GM18505 (cell line): ENCODE data around the gene ADAMTS18.
"Not testable (repeated sequence)": the region's sequence is repeated elsewhere in the genome, so short reads cannot be mapped to it uniquely, and the experiment has no call there.

Experiments used
- ATAC-seq: cut with Tn5 transposase; IDR thresholded peaks from one replicate; pipeline ENCODE4 v1.9.1; 2021; ENCODE audit not compliant: unreplicated experiment
- POLR2A ChIP-seq: IDR thresholded peaks from 4 replicates; pipeline ENCODE4 v1.6.1; 2011; ENCODE audit warnings: borderline replicate concordance; ENCODE audit not compliant: insufficient read depth, insufficient read length; ENCODE audit errors: extremely low read depth

ADAMTS18 gene

DNA sequence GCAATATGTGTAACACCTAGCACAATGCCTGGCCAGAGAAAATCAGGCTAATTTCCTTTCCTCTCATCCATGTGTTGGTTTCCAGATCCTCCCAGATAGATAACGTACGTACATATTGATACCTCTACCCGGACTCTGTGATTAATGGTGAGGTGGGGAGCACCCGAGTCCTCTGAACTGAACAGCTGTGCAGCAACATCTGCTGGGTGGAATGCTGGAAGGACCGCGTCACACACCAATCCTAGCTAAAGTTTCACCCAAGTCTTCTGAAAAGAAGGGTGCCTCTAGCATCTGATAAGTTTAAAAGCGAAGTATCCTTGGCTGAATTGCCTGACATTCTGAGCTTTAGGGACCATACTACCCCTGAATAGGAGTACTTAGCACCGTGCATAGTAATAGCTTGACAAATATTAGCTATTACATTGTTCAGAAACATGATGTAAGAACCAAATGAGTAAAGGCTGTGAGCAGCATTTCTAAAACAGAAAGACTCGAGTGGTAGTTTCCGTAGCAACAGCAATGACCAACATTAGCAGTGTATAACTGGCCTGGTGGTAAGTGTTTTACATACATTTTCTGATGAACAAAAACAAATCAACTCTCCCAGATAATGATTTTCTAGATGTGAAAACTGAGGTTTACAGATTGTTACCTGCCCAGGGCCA, 144.3 kb downstream of the ADAMTS18 start:
- no peak for ATAC-seq
- no peak for TF ChIP-seq POLR2A

DNA sequence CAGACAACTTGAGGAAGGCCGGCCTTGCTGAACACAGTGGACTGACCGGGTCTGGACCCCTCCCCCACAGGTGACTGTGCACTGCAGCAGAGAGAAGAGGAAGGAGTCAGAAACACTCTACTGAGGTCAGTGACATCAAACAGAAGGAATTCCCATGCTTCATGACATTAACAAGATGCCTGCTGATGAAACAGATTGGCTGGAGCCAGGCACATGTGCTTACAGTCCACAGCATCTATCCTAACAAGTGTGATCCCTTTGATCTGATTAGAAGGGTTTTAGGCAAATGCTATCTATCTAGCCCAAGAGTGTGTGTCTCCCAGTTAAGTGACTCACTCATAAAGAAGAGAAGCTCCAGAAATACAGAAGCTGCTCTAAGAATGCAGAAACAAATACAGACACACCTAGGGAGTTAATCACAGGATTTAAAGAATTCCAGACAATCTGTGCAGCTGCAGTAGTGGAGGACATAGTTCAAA, 145.5 kb downstream of the ADAMTS18 start:
- no peak for ATAC-seq
- TF ChIP-seq POLR2A: no peak

DNA sequence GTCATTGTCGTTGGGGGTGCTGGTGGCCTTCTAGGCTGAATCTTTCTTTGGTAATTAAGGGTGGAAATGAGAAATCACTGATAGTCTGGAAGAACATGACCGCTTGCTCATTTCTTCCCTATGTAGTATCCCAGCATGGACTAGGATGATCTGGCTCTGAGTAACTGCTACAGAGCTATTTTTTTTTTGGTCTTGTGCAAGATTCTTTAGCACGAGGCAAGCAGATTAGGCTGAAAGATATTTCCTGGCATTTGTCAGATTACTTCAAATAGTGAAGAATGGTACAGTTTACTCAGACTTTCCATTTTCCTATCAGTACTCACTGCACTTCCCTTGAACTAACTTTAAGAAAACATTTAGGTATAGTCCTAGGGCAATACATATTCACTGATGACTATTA, 146.6 kb downstream of the ADAMTS18 start:
- no peak for ATAC-seq

DNA sequence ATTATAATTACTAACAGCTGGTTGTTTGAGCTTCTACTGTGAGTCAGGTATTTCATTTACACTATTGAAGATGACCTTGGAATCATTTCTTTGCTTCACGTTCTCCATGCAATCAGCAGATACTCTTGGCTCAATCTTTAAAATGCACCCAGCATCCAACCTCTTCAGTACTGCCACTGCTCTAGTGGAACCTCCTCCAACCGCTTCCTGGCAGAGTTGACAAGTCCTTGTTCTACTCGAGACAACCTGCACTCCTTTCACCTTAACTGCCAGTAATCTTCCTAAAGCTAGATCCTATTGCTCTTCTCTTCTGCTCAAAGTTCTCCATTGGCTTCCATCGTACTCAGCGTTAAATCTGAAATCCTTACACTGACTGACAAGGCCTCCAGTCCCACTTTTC, 149.2 kb downstream of the ADAMTS18 start:
- no peak for TF ChIP-seq POLR2A
- no peak for ATAC-seq

More for the DNA sequence above, 146.6 kb downstream of the ADAMTS18 start:
- TF ChIP-seq POLR2A: no peak

DNA sequence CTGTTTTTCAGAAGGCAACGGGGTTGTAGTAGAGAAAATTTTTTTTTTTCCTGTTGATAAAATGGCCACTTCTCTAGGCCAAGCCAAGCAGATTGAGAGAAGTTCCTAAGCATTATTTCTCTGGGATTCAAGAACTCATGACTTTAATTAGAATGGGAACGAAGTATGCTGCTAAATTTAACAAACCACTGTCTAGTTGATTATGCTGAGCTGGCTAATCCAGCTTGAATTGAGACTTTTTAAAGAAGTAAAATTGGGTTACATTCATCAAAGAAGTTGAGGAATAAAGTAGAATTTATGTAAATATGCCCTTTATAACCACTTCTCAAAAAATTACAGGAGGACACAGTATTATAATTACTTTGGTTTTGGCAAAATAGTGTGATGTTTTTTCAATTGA, 152.5 kb downstream of the ADAMTS18 start:
- no peak for ATAC-seq
- no peak for TF ChIP-seq POLR2A

DNA sequence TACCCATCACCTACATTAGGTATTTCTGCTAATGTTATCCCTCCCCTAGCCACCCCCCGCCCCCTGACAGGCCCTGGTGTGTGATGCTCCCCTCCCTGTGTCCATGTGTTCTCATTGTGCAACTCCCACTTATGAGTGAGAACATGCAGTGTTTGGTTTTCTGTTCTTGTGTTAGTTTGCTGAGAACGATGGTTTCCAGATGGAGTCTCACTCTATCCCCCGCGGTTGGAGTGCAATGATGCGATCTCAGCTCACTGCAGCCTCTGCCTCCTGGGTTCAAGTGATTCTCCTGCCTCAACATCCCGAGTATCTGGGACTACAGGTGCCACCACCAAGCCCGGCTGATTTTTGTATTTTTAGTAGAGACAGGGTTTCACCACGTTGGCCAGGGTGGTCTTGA, 155.5 kb downstream of the ADAMTS18 start:
- not testable (repeated sequence) for ATAC-seq

DNA sequence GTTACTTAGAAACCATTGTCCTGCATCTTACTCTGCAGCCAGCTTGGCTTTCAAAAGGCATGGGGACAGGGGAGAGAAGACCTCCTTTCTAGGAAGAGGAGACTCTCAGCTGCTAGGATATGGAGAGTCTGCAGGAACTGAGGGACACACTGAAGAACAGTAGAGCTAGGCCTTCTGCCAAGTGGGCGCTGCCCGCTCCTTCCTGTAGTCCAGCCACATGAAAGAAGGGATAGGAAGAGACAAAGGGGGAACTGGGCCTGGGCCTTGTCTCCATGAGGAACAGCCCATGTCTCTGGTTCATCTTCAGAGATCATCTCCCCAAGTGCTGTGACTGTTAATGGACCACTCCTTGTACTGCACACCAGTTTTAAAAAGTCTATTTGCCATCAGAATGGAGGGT, 157.3 kb downstream of the ADAMTS18 start:
- no peak for TF ChIP-seq POLR2A
- ATAC-seq: no peak

DNA sequence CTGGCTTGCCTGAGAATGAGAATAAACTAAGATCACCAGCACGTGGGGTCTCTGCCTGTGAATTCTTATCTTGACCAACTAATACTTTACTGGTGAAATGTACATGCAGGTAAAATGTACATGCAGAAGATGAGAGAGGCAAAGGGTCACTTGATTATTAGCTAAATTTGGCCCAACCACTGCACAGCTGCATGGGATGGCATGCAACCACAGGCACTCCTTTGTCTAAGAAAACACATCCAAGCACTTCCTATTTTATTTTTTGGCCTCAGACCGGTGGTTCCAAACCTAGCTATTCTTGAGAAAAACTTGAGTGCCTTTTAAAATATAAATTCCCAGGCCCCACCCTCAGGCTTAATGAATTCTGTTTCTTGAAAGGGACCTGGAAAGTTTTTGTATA, 157.7 kb downstream of the ADAMTS18 start:
- ATAC-seq: no peak
- no peak for TF ChIP-seq POLR2A

DNA sequence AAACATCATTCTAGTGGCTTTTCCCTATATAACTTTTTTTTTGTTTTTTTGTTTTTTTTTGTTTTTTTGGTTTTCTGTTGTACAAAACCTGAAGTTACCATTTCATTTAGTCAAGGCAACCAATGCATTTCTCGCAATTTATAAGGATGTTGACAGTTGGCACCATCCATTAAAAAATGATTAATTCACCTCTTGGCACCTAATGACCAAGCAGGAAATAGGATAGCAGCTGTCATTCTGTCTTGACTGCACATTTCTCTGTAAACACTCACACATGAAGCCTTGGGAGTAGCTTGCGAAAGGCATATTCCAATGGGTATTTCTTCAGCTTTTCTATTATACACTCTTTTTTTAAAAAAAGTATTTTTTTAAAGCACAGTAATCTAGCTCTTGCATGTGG, 158.2 kb downstream of the ADAMTS18 start:
- TF ChIP-seq POLR2A: no peak
- ATAC-seq: no peak

DNA sequence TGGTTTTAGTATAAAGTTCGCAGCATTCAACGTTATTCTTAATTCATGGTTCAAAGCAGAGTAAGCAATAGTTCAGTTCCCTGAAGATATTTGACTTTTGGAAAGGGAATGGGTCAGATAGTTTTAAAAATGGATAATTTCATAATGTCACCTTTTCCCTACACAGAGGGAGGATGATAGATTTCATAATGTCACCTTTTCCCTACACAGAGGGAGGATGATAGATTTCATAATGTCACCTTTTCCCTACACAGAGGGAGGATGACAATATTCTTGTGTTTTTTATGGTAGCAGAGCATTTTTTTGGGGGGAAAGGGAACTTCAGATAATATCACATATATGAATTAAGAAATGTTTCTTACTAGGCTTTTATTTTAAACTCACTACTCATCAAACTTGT, 159.5 kb downstream of the ADAMTS18 start:
- not testable (repeated sequence) for ATAC-seq

DNA sequence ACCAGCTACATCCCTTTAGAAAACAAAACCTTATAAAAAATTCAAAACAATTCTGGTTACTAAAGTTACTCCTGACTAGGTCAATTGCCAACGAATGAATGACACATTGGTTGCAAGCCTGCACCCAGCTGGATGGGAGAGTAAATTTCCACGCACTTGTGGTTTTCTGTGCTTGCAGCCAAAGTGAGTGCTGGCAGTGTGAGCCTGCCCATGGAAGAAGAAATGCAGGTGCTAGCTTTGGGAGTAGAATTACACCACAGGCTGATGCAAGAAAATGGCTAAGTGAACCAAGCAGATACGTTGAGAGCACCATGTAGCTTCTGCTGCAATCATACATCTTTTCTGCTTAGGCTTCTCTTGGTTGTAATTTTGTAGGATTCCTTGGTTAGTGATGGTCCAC, 161.0 kb downstream of the ADAMTS18 start:
- ATAC-seq: no peak
- no peak for TF ChIP-seq POLR2A

DNA sequence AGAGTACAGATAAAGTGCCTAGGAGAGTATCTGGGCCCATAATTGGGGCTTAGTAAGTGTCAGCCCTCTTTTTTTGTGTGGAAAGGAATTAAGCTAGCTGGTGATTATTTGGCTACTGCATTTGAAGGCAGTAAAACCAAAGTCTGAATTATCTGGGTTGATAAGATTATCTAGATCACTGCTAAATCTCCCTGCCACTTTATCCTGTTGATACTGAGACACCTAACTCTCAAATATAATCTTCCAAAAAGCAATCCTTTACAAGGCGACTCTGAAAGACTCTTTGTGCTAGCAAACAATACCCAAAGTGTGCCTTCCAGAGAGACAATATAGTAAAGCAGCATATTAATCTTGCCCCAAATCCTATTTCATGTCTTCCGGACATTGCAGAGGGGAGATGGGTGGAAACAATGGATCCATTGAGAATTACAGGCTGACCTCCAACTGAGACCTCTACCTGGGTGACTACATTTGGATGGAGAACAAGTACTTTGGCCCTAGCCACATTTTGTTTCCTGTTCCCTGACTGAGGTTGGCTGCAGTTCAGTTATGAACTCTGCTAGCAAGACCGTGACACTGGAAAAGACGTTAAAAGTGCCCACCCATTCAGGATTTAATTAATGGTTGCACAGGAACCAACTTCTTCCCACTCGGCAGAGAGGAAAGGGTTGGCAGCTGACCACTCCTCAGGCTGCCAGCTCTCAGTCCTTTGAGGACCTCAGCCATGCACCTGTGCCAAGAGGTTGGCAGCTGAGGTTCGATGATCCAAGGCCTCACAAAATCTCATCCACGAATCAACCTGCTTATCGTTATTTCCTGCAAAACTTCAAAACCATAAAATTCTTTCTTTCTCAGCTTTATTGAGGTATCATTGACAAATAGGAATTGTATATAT, 163.1 kb downstream of the ADAMTS18 start:
- TF ChIP-seq POLR2A: no peak
- no peak for ATAC-seq

DNA sequence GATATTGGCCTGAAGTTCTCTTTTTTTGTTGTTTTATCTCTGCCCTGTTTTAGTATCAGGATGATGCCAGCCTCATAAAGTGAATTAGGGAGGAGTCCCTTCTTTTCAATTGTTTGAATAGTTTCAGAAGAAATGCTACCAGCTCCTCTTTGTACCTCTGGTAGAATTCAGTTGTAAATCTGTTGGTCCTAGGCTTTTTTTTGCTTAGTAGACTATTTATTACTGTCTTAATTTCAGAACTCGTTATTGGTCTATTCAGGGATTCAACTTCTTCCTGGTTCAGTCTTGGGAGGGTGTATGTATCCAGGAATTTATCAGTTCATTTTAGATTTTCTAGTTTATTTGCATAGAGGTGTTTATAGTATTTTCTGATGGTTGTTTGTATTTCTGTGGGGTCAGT, 168.6 kb downstream of the ADAMTS18 start:
- not testable (repeated sequence) for ATAC-seq

DNA sequence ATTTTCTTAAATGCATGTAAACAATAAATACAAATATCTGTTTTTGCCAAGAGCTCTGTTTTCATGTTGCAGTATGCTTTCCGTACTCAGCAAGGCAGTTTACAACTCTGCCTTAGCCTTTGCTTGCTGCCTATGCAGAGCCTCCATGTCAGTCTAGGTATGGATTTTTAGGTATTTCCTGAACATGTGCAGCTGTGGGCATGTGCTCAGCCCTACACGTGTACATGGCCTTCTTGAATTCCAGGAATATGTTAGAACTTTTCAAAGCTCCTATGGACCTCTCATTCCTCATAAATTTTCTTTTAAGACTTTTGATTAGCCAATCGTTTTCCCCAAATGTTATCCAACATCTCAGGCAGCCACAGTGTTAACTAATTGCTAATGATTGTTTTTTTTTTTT, 171.9 kb downstream of the ADAMTS18 start:
- ATAC-seq: no peak
- TF ChIP-seq POLR2A: no peak
